Sigmoid colon (tissue), 4 donors: ENCODE measurements around the gene MGAT4C.

Experiments used
- CTCF ChIP-seq, 4 experiments: fragments of 450-650 bp in 3 of 4; fragments of 200-600 bp in 1 of 4; IDR thresholded peaks; one replicate each; pipeline ENCODE4 v1.5.1; 2016 to 2019; ENCODE audit warnings: antibody characterized with exemption in 4 of 4, mild to moderate bottlenecking in 3 of 4, moderate library complexity in 2 of 4
- EP300 ChIP-seq, 4 donors: sonication (generic); formaldehyde crosslinking; IDR thresholded peaks; one replicate each; pipeline ENCODE4 v1.6.1; 2017; ENCODE audit warnings: antibody characterized with exemption in 4 of 4

- TF ChIP-seq CTCF (IDR thresholded peaks at IDR 0.05) = no peak
- no peak for TF ChIP-seq EP300 (IDR thresholded peaks at IDR 0.05)
Observed at GRCh38 chr12:86097161-86097560, 159.0 kb downstream of the MGAT4C start.
